Brain microvascular endothelial cell (primary cell): Measurements from ENCODE around the gene ZNF69.
"Not testable (repeated sequence)": the region's sequence is repeated elsewhere in the genome, so short reads cannot be mapped to it uniquely, and the experiment has no call there.

Source experiments
- DNase-seq: peaks from one replicate; pipeline ENCODE4 v3.0.0-alpha.2; 2020
- H3K27ac ChIP-seq: fragments of 250-450 bp; sonication (Bioruptor Pico); 2 replicates; pipeline ENCODE4 v1.5.1; 2020; ENCODE audit warnings: mild to moderate bottlenecking, moderate library complexity
- H3K27me3 ChIP-seq: fragments of 250-450 bp; sonication (Bioruptor Pico); replicated peaks from 2 replicates; pipeline ENCODE4 v1.5.1; 2020; ENCODE audit warnings: mild to moderate bottlenecking
- H3K36me3 ChIP-seq: fragments of 250-450 bp; sonication (Bioruptor Pico); replicated peaks from 2 replicates; pipeline ENCODE4 v1.5.1; 2020; ENCODE audit warnings: mild to moderate bottlenecking
- H3K4me3 ChIP-seq: 2 replicates; pipeline ENCODE4 v1.5.1; 2011; ENCODE audit warnings: low read depth, mild to moderate bottlenecking, control low read depth, low read length, moderate library complexity
- CTCF ChIP-seq: IDR thresholded peaks from 2 replicates; pipeline ENCODE4 v1.5.1; 2011; ENCODE audit warnings: low read depth, mild to moderate bottlenecking, moderate library complexity, low read length, control low read depth, inconsistent platforms; ENCODE audit errors: missing control alignments
- in situ Hi-C: cut with HindIII; loops from 2 replicates; pipeline ENCODE4 v1.10.0; 2017; ENCODE audit warnings: low sequenced_read_pairs, low pct_ligation_motif_present

ZNF69 gene

GRCh38 chr19:11887611-11888531, at the start of gene ZNF69:
Gene ZNF69, plus strand, starts transcription at chr19:11887782. Its CDS starts 142 bp downstream, at chr19:11887924.
- in situ Hi-C loops, result no loop called here
- peak within 1 kb of the TSS; percentile 21 for H3K27ac ChIP-seq
- H3K4me3 ChIP-seq, result peak within 1 kb of the TSS; percentile 83
- peak; percentile 44 for TF ChIP-seq CTCF
- DNase-seq, result peak; percentile 75
- H3K36me3 ChIP-seq, result no peaks in the 10 kb centered on the region
- H3K27me3 ChIP-seq, result no peaks in the 10 kb centered on the region

- H3K27ac ChIP-seq, result no peak overlapping the region
Measured at GRCh38 chr19:11843722-11844121, 43.9 kb upstream of the ZNF69 start.

GRCh38 chr19:11847615-11848014, 40.0 kb upstream of the ZNF69 start:
- H3K4me3 ChIP-seq, H3K27ac ChIP-seq, in situ Hi-C loops, H3K36me3 ChIP-seq, H3K27me3 ChIP-seq, DNase-seq: not testable (repeated sequence)
- peak; percentile 8 for TF ChIP-seq CTCF

More at GRCh38 chr19:11843722-11844121, 43.9 kb upstream of the ZNF69 start:
- TF ChIP-seq CTCF, result no peak
- in situ Hi-C loops, result no loop called here
- H3K4me3 ChIP-seq, result no peak overlapping the region
- H3K36me3 ChIP-seq, result no peaks in the 10 kb centered on the region
- no peaks in the 10 kb centered on the region for H3K27me3 ChIP-seq
- no peak for DNase-seq

GRCh38 chr19:11848200-11848593, 39.4 kb upstream of the ZNF69 start:
- in situ Hi-C loops, result no loop called here
- no peak overlapping the region for H3K27ac ChIP-seq
- H3K36me3 ChIP-seq, result no peaks in the 10 kb centered on the region
- H3K4me3 ChIP-seq, result peak overlapping the region; percentile 67
- no peak for DNase-seq
- TF ChIP-seq CTCF, result no peak
- no peaks in the 10 kb centered on the region for H3K27me3 ChIP-seq

- H3K27ac ChIP-seq, result no peak within 1 kb of the TSS
- H3K27me3 ChIP-seq, result no peaks in the 10 kb centered on the region
- H3K4me3 ChIP-seq, result peak within 1 kb of the TSS; percentile 67
- in situ Hi-C loops, result no loop called here
- peak; percentile 67 for DNase-seq
- no peak for TF ChIP-seq CTCF
- no peaks in the 10 kb centered on the region for H3K36me3 ChIP-seq
Measured at GRCh38 chr19:11848594-11849469, 38.8 kb upstream of the ZNF69 start, which contains the start of gene ZNF439. Gene ZNF439, plus strand, starts transcription at chr19:11848726. Its CDS starts 142 bp downstream, at chr19:11848868.

GRCh38 chr19:11850289-11850688, 37.3 kb upstream of the ZNF69 start:
- not testable (repeated sequence) for DNase-seq, H3K27ac ChIP-seq

More at GRCh38 chr19:11850289-11850688, 37.3 kb upstream of the ZNF69 start:
- H3K27me3 ChIP-seq, in situ Hi-C loops, H3K36me3 ChIP-seq, H3K4me3 ChIP-seq: not testable (repeated sequence)
